Loucy (cell line): Measurements from ENCODE around the gene STPG3.

Source experiments
- CTCF ChIP-seq: fragments of 200-600 bp; sonication (generic); conservative IDR thresholded peaks from 2 replicates; pipeline ENCODE4 v1.5.1; 2014; ENCODE audit warnings: mild to moderate bottlenecking, antibody characterized with exemption, low read length
- EZH2phosphoT487 ChIP-seq: fragments of 200-600 bp; IDR thresholded peaks from 2 replicates; pipeline ENCODE4 v1.6.1; 2018; ENCODE audit warnings: antibody characterized with exemption, mild to moderate bottlenecking, moderate library complexity, borderline replicate concordance

- TF ChIP-seq CTCF, result no peak; the same call in 1 of the 2 replicates
- no peak for TF ChIP-seq EZH2phosphoT487
Observed at GRCh38 chr9:137294681-137295237, 43.7 kb downstream of the STPG3 start.
